GM18520 (cell line): Measurements from ENCODE around the gene ANKRD24.
A peak's percentile ranks its signal among the peaks of the same experiment; 100 is the strongest.
"Not testable (repeated sequence)": the region's sequence is repeated elsewhere in the genome, so short reads cannot be mapped to it uniquely, and the experiment has no call there.

ENCODE experiments used
- ATAC-seq: cut with Tn5 transposase; IDR thresholded peaks from one replicate; pipeline ENCODE4 v1.9.1; 2021; ENCODE audit not compliant: unreplicated experiment

Gene ANKRD24

DNA sequence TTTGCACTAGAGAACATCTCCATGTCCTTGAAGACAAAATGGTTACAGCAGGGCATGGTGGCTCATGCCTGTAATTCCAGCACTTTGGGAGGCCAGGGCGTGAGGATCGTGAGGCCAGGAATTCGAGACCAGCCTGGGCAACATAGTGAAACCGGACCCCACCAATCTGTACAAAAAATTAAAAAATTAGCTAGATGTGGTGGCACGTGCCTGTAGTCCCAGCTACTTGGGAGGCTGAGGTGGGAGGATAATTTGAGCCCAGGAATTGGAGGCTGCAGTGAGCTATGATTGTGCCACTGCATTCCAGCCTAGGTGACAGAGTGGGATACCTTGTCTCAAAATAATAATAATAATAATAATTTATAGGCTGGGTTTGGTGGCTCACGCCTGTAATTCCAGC, 47.7 kb downstream of the ANKRD24 start:
- ATAC-seq: not testable (repeated sequence)

GRCh38 chr19:4231521-4231920, 49.0 kb downstream of the ANKRD24 start:
- ATAC-seq: not testable (repeated sequence)

- not testable (repeated sequence) for ATAC-seq
Measured at GRCh38 chr19:4232139-4232538, 49.6 kb downstream of the ANKRD24 start.

GRCh38 chr19:4232614-4233281, 50.3 kb downstream of the ANKRD24 start:
- no peak for ATAC-seq

DNA sequence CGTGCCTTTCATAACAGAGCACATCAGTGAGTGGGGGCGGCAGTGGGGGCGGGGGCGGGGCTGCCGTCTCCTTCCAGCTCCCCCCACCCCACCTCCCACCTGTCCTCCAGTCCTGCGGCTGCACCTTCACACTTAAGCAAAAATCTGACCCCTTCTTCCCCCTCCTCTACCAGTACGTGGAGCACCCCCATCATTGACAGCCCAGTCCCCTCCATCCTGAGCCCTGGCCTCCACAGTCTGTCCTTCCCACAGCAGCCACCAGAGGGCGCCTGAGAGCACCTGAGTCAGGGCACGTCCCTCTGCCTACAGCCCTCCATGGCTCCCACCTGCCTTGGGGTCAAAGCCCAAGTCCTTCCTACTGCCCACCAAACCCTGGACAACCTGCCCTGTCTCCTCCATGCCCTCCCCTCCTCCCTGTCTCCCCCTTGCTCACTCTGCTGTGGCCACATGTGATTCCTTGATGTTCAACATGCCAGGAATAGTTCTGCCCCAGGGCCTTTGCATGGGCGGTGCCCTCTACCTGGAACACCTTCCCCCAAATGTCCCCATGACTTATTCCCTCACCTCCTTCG, 50.9 kb downstream of the ANKRD24 start:
- ATAC-seq: no peak

DNA sequence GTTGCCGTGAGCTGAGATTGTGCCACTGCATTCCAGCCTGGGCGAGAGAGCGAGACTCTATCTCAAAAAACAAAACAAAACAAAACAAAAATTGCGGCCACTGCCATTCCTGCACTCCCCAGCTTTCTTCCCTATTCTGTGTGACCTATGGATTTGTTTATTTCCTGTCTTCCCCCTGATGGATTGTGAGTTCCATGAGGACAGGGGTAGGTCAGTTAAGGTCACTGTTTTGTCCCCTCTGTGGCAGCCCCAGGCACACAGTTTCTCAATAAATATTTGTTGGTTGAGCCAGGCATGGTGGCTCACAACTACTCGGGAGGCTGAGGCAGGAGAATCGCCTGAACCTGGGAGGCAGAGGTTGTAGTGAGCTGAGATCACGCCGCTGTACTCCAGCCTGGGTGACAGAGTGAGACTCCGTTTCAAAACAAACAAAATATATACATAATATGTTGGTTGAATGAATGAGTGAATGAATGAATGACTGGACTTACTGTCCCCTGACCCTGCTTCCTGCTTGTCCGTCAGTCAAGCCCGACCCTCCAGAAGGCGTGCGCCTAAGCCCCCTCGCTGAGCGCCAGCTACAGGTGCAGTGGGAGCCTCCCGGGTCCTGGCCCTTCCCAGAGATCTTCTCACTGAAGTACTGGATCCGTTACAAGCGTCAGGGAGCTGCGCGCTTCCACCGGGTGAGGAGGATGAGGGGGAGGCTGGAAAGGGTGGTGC, 51.8 kb downstream of the ANKRD24 start:
- ATAC-seq: no peak

- no peak for ATAC-seq
Measured at GRCh38 chr19:4234862-4235201, 52.3 kb downstream of the ANKRD24 start.

DNA sequence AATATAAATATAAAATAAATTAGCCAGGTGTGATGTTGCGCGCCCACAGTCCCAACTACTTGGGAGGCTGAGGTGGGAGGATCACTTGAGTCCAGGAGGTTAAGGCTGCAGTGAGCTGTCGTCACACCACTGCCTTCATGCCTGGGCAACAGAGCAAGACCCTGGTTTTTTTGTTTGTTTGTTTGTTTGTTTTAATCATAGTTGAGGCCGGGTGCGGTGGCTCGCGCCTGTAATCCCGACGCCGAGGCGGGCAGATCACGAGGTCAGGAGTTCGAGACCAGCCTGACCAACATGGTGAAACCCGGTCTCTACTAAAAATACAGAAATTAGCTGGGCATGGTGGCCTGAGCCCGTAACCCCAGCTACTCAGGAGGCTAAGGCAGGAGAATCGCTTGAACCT, 55.0 kb downstream of the ANKRD24 start:
- not testable (repeated sequence) for ATAC-seq

DNA sequence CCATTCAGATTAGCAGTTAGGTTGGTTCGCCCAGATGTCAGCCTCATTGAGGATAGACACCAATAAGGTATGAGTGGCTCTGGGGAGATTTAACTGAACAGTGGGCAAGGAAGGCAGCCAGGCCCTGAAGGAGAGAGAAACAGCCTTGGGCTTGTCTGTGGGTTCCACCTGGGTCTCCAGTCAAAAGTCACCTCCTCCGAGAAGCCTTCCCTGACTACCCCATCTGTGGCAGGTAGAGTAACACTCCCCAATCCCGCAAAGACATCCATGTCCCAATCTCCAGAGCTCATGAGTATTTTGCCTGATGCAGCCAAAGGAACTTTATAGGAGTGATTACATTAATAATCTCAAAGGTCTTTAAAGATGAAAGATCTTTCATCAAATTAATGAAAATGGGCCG, 56.3 kb downstream of the ANKRD24 start:
- ATAC-seq: no peak

DNA sequence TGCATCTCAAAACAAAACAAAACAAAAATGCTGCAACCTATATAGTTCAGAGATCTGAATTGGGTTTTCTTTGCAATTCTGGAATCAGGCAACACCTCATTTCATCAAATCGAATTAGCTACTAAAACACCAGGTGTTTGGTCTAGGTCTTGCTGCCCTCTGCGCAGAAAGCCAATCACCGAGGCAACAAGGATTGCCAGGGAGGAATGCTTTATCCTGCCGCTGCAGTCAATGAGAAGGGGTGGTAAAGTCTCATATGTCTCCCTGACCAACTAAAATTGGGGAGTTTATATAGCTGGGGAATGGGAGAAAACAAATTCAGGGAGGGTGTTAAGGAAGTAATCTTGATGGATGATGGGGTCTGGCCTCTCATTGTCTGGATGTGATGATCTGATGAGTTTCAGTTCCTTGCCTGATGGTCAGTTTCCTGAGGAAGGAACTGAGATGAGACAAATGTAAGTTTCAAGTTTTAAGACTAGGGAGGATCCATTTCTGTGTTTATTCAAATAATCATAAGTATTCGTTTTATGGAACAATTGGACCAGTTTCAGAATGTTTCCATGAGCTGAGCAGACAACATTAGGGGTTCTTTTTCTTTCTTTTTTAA, 59.4 kb downstream of the ANKRD24 start:
- no peak for ATAC-seq

DNA sequence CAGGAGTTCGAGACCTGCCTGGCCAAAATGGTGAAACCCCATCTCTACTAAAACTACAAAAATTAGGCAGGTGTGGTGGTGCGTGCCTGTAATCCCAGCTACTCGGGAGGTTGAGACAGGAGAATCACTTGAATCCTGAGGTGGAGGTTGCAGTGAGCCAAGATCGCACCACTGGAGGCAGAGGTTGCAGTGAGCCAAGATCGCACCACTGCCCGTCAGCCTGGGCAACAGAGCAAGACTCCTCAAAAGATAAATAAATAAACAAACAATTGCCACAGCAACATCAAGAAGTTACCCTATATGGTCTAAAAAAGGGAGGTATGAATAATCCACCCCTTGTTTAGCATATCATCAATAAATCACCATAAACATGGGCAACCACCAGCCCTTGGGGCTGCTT, 63.4 kb downstream of the ANKRD24 start:
- not testable (repeated sequence) for ATAC-seq

- ATAC-seq: peak; percentile 86
Measured at GRCh38 chr19:4246767-4247593, 64.5 kb downstream of the ANKRD24 start, which contains the start of gene YJU2. Gene YJU2 (plus strand): TSS chr19:4247080. CDS start chr19:4247147, 67 bp downstream.

GRCh38 chr19:4256563-4256962, 74.1 kb downstream of the ANKRD24 start:
- ATAC-seq: no peak

GRCh38 chr19:4257025-4257424, 74.5 kb downstream of the ANKRD24 start:
- no peak for ATAC-seq

DNA sequence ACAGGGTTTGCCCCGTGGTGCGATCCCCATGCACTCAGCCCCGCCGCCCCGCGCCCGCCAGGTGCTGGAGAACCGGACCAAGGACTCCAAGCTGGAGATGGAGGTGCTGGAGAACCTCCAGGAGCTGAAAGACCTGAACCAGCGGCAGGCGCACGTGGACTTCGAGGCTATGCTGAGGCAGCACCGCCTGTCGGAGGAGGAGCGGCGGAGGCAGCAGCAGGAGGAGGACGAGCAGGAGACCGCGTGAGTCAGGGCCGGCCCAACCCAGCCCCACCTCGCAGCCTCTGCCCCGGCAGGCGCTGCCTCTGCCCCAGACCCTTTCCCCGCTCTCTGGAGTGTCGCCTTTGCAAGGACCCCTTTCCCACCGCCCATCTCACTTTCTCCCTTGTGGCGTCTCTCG, 75.7 kb downstream of the ANKRD24 start:
- ATAC-seq: no peak

DNA sequence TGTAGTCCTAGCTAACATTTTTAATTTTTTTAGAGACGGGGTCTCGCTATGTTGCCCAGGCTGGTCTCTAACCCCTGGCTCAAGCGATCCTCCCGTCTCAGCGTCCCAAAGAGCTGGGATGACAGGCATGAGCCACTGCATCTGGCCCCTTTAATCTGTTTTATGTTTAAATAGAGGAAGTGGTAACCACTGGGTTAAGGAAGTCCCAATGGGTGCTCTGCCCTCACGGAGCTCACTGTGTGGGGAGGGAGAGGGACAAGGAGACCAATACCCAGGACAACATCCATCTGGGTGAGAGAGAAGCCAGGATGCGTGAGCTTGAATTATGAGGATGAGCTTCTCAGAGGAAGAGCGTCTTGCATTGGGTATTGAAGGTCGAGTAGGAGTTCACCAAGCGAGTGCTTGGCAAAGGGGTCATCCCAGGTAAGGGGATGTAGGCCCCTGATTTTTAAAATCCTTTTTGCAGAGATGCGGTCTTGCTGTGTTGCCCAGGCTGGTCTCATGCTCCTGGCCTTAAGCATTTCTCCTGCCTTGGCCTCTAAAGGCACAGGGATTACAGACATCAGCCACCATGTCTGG, 78.2 kb downstream of the ANKRD24 start:
- ATAC-seq: no peak

- no peak for ATAC-seq
Measured at GRCh38 chr19:4264812-4265211, 82.3 kb downstream of the ANKRD24 start.

DNA sequence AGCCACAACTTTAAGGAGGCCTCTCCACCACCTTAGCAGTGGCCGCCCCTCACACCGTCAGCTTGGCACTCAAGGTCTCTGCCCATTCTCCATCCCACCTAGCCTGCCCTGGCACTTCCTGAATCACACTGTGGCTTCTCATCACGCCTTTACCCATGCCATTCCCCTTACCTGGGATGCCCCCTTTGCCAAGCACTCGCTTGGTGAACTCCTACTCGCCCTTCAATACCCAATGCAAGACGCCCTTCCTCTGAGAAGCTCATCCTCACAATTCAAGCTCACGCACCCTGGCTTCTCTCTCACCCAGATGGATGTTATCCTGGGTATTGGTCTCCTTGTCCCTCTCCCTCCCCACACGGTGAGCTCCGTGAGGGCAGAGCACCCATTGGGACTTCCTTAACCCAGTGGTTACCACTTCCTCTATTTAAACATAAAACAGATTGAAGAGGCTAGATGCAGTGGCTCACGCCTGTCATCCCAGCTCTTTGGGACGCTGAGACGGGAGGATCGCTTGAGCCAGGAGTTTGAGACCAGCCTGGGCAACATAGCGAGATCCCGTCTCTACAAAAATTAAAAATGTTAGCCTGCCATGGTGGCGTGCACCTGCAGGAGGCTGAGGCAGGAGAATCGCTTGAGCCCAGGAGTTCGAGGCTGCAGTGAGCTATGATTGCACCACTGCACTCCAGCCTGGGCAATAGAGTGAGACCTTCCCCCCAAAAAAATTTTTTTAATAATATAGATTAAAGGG, 83.9 kb downstream of the ANKRD24 start:
- ATAC-seq: no peak

DNA sequence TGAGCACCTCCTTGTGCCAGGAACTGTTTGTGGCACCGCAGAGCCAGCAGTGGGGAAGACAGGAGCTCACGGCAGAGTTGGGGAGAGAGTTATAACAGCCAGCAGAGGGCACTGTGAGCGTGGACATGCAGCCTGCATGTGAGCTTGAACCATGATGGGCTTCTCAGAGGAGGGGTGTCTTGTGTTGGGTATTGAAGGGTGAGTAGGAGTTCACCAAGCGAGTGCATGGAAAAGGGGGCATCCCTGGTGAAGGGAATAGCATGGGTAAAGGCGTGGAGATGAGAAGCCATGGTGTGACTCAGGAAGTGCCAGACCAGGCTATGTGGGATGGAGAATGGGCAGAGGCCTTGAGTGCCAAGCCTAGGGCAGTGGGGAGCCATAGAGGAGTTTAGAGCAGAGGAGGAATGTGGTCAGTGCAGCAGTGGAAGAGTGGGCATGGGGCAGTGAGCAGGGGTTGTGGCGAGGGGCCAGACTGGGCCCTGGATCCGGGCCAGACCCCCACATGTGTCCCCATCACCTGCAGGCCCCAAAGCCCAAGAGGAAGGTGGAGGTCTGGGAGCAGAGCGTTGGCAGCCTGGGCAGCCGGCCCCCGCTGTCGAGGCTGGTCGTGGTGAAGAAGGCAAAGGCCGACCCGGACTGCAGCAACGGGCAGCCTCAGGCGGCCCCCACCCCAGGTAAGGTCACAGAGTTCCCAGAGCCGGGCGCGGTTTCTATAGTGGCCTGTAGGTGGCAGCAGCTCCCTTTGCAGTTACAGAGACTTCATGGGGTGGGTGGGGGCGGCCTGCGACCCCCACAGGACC, 84.8 kb downstream of the ANKRD24 start:
- no peak for ATAC-seq
